Aorta (tissue), 5 donors: ENCODE results near the gene PALM2AKAP2. TPM values are rescaled to one million over a fixed set of nuclear protein-coding genes. Genes with fewer than 3 reads are reported as not detected.

ENCODE experiments used
- ATAC-seq: fragments of 200-7000 bp; cut with Tn5 transposase; one replicate; pipeline ENCODE4 v1.9.1; 2022; ENCODE audit warnings: moderate library complexity; ENCODE audit not compliant: low FRiP score
- DNase-seq, 2 donors: peaks; one replicate each; pipeline ENCODE4 v3.0.0-alpha.2; 2020
- H3K27ac ChIP-seq, 2 donors: one replicate each; pipeline ENCODE4 v1.5.1; 2013; ENCODE audit warnings: low read length in 2 of 2, mild to moderate bottlenecking in 2 of 2, moderate library complexity in 2 of 2, control low read depth in 1 of 2, inconsistent platforms in 1 of 2, low read depth in 1 of 2
- H3K27me3 ChIP-seq, 2 donors: one replicate each; pipeline ENCODE4 v1.6.1; 2013; ENCODE audit warnings: control low read depth in 1 of 2, low read length in 1 of 2, mild to moderate bottlenecking in 1 of 2, moderate library complexity in 1 of 2; ENCODE audit not compliant: insufficient read depth in 2 of 2, control insufficient read depth in 1 of 2
- H3K36me3 ChIP-seq, 2 donors: one replicate each; pipeline ENCODE4 v1.6.1; 2013; ENCODE audit warnings: control low read depth in 1 of 2, low read length in 1 of 2, mild to moderate bottlenecking in 1 of 2; ENCODE audit not compliant: insufficient read depth in 2 of 2, control insufficient read depth in 1 of 2
- H3K4me1 ChIP-seq, 2 donors: one replicate each; pipeline ENCODE4 v1.6.1; 2013; ENCODE audit warnings: low read length in 2 of 2, control low read depth in 1 of 2, mild to moderate bottlenecking in 1 of 2, moderate library complexity in 1 of 2; ENCODE audit not compliant: insufficient read depth in 2 of 2, control insufficient read depth in 1 of 2
- H3K4me3 ChIP-seq, 2 donors: one replicate each; pipeline ENCODE4 v1.5.1; 2013; ENCODE audit warnings: low read length in 2 of 2, control low read depth in 1 of 2, mild to moderate bottlenecking in 1 of 2
- H3K9me3 ChIP-seq: one replicate; pipeline ENCODE4 v1.6.1; 2013; ENCODE audit warnings: mild to moderate bottlenecking, low read length; ENCODE audit not compliant: control insufficient read depth
- WGBS, 2 donors: extraction: QIAGEN DNeasy Blood & Tissue Kit; methylation state at CpG; one replicate each; pipeline ENCODE4 v1.1.7; 2013; 5-methylcytosine and 5-hydroxymethylcytosine counted together
- intact Hi-C, 2 donors: fragments of 100-400 bp; cut with DNase I; formaldehyde crosslinking; loops; one replicate each; pipeline versions ENCODE4 v1.14.2 to v1.15.0; 2022
- polyA plus RNA-seq, 2 donors: library from polyadenylated mRNA; stranded (reverse); fragments of 200-250 nt; gene quantifications; one replicate each; pipeline ENCODE4 v1.2.3, GENCODE V29; 2013
- total RNA-seq, 2 donors: library from RNA; stranded (reverse); fragmentation: NEBNext Ultra II Directional; extraction: Animal tissue kit (Norgen Biotek cat#: 25700); gene quantifications; one replicate each; pipeline ENCODE4 v1.2.1, GENCODE V29; 2021
- donor health status: healthy with polysubstance abuse.
- donor health status: Bipolar disorder and iron deficiency.
- donor health status: DM: no; HTN: no; CAD: no.
- donor health status: DM: no; HTN: no; CAD: no.
- donor health status: DM: yes; HTN: yes; CAD: no.

The PALM2AKAP2 gene
- total and polyA plus RNA-seq, 4 donors = 4.5 to 155 (median 31.9) TPM

DNA sequence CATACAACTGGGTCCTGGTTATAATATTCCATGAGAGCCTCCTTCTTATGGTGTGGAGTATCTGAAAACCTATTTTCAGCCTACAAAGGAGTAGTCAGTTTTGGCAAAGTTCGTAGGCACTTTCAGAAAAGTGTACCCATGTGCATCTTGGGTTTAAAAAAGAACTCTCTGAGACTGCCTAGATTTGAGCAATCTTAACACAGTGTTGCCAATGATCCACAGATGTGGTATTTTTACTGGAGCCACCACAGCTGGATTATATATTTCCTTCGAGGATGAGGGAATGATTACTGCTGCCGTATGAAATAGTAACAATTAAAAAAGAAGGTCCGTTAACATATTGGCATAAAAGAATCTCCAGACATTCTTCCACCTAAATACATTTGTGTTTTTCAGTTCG lies 1.1 kb downstream of the PALM2AKAP2 start:
- Histone ChIP-seq H3K27me3 (no peaks in the 10 kb centered on the region), H3K4me3 (peak overlapping the region; percentile 83 to 98)
- DNase-seq = no peak

DNA sequence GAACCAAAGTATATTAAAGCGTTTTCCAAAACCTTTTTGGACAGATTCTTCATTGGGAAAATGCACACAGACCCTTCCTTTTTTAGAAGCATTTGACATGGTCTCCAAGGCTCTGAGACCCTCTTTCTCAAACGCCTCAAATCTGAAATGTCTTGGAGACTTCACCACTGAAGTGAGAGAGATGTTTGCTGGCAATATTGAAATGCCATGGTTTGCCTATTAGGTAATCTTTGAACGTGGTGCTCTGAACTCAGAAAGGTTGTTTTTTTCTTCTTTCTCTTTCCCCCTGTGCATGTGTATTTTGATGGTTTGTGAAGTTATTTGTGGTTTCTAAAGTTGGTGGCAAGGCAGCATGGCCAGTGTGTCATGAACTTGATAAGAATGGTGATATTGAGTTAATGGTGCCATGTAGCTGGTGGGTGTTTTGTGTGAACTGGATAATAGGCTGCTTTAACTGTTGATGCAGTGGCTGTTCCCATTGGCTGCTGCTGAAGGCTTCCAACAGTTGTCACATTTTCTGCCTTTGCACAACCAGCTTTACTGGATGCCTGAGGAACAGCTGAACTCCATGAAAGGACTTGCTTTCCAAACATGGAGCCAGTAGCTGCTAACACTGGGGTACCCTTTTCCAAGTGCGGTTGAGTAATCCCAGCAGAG lies 1.7 kb downstream of the PALM2AKAP2 start:
- ATAC-seq (peak; percentile 71), DNase-seq (no peak)
- Histone ChIP-seq H3K9me3 (no peaks in the 10 kb centered on the region), H3K36me3 (no peaks in the 10 kb centered on the region), H3K27me3 (no peaks in the 10 kb centered on the region), H3K4me1 (peaks cover 1 to 15% of the 10 kb centered on the region in 2 donors), H3K27ac (peak overlapping the region; percentile 23 to 32), H3K4me3 (peak overlapping the region; percentile 83 to 98)
- 3 to 6% methylated on average over 4 of the region's 4 CpGs for WGBS, 2 donors
- intact Hi-C loops = loop anchor here (5.0 kb wide), 2 partner anchors 36 to 74 kb away; no protein-coding TSS in a partner anchor

More for the DNA sequence above, 1.1 kb downstream of the PALM2AKAP2 start:
- Histone ChIP-seq H3K36me3 (no peaks in the 10 kb centered on the region), H3K4me1 (peaks cover 1 to 15% of the 10 kb centered on the region in 2 donors), H3K9me3 (no peaks in the 10 kb centered on the region), H3K27ac (peak overlapping the region; percentile 32 to 81)
- intact Hi-C loops = loop anchor here (5.0 kb wide), 2 partner anchors 36 to 74 kb away; no protein-coding TSS in a partner anchor
- 1 to 5% methylated on average over 5 of the region's 5 CpGs for WGBS, 2 donors
- no peak for ATAC-seq

DNA sequence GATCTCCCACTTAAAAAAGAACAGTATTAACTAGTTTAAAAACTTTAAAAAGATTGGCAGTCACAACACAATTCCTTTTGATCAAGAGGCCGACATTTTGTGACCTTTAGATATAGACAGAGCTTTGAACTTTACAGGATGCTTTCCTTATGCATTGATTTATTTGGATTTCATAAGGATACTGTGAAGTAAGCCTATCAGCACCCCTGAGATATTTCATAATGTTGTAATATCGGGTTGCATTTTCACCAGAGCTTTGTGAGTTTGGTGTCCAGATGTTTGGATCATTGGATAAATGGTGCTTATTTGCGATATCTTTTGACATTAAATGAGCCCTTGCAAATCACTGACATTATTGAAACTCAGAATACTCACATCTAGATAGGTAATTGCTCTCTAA lies 7.7 kb downstream of the PALM2AKAP2 start:
- H3K36me3 ChIP-seq = no peaks in the 10 kb centered on the region
- H3K27me3 ChIP-seq = peaks cover 0 to 2% of the 10 kb centered on the region in 2 donors
- DNase-seq = no peak
- H3K9me3 ChIP-seq = no peaks in the 10 kb centered on the region
- WGBS, 2 donors = 78 to 84% methylated on average over 3 of the region's 3 CpGs
- intact Hi-C loops = no loop called here
- ATAC-seq = no peak
- H3K4me1 ChIP-seq = peaks cover 17 to 34% of the 10 kb centered on the region in 2 donors
- H3K27ac ChIP-seq = no peak overlapping the region
- H3K4me3 ChIP-seq = no peak overlapping the region

- no peak for DNase-seq
- Histone ChIP-seq H3K4me1 (peaks cover 20 to 37% of the 10 kb centered on the region in 2 donors), H3K27me3 (peaks cover 0 to 2% of the 10 kb centered on the region in 2 donors), H3K36me3 (no peaks in the 10 kb centered on the region), H3K9me3 (no peaks in the 10 kb centered on the region), H3K27ac (no peak overlapping the region), H3K4me3 (no peak overlapping the region)
- ATAC-seq = no peak
- intact Hi-C loops = no loop called here
- WGBS, 2 donors = 56 to 63% methylated on average over 5 of the region's 5 CpGs
Observed at GRCh38 chr9:109789556-109789955, 9.6 kb downstream of the PALM2AKAP2 start.

- WGBS, 2 donors = 37 to 41% methylated on average over 3 of the region's 3 CpGs
- H3K27ac ChIP-seq = no peak overlapping the region
- ATAC-seq (no peak), DNase-seq (no peak)
- H3K9me3 ChIP-seq = no peaks in the 10 kb centered on the region
- peaks cover 23 to 33% of the 10 kb centered on the region in 2 donors for H3K4me1 ChIP-seq
- H3K36me3 ChIP-seq = no peaks in the 10 kb centered on the region
- intact Hi-C loops = no loop called here
- no peak overlapping the region for H3K4me3 ChIP-seq
- H3K27me3 ChIP-seq = peaks cover 0 to 2% of the 10 kb centered on the region in 2 donors
Observed at GRCh38 chr9:109789971-109790370, 10.0 kb downstream of the PALM2AKAP2 start.

- WGBS, 2 donors = 65 to 67% methylated on average over 6 of the region's 6 CpGs
- Histone ChIP-seq H3K27ac (peak overlapping the region; percentile 67 to 76), H3K4me1 (peaks cover 27 to 39% of the 10 kb centered on the region in 2 donors), H3K4me3 (peak overlapping the region in 1 of 2 donors; percentile 21), H3K36me3 (peaks cover 0 to 1% of the 10 kb centered on the region in 2 donors), H3K9me3 (no peaks in the 10 kb centered on the region), H3K27me3 (peaks cover 0 to 2% of the 10 kb centered on the region in 2 donors)
- intact Hi-C loops = no loop called here
- ATAC-seq (no peak), DNase-seq (no peak)
Observed at GRCh38 chr9:109791003-109791677, 11.1 kb downstream of the PALM2AKAP2 start.

DNA sequence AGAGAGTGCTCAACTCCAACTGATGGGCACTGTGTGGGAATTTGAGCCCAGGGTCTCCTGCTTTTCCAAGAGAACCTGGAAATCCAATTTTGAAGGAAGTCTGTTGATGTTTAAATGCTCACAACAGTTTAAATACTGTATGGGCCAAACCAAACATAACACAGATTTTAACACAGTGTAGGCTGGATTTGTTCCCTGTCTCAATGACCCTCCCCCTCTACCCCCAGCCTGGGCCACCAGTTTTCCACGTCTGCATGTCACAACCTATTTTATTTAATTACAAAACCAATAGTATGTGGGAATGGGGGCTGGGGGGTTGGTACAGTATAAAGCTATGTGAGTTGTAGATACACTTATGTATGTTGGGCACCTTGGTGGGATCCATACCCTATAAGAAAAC lies 11.7 kb downstream of the PALM2AKAP2 start:
- peaks cover 27 to 39% of the 10 kb centered on the region in 2 donors for H3K4me1 ChIP-seq
- WGBS, 2 donors = 0 to 1% methylated on average over 1 of the region's 1 CpG
- H3K27ac ChIP-seq = peak overlapping the region; percentile 67 to 72
- intact Hi-C loops = no loop called here
- no peak overlapping the region for H3K4me3 ChIP-seq
- DNase-seq (no peak), ATAC-seq (no peak)
- H3K36me3 ChIP-seq = peaks cover 0 to 1% of the 10 kb centered on the region in 2 donors
- H3K9me3 ChIP-seq = no peaks in the 10 kb centered on the region
- peaks cover 0 to 2% of the 10 kb centered on the region in 2 donors for H3K27me3 ChIP-seq

DNA sequence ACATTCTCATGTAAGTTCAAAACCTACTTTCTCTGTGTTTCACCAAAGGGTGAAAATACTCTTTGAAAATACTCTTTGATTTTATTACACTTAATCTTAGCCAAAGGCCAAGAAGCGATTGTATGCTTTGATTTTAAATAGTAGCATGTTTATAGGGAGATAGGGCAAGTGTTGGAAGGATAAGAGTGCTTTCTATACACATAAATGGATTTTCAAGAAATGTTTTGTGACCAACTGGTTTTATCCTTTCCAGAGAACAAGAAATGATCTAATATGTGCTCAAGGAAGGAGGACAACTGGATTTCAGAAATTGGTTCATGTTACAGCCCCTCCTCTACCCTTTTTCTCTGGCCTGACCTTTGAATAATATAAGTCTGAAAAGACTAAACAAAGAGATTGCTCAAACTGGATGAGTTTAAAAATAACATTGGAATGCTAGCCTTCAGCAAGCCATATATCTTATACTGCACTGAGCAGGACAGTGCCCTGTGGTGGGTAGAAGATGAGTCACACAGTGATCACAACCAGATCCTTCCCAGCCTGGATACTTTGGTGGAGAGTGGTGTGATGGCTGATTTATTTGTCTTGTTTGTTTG lies 13.1 kb downstream of the PALM2AKAP2 start:
- H3K4me3 ChIP-seq = no peak overlapping the region
- whole genome bisulfite sequencing, 2 donors = 6 to 10% methylated on average over 1 of the region's 1 CpG
- peaks cover 29 to 35% of the 10 kb centered on the region in 2 donors for H3K4me1 ChIP-seq
- peaks cover 0 to 1% of the 10 kb centered on the region in 2 donors for H3K36me3 ChIP-seq
- peaks cover 0 to 2% of the 10 kb centered on the region in 2 donors for H3K27me3 ChIP-seq
- H3K27ac ChIP-seq = peak overlapping the region; percentile 84 to 88
- intact Hi-C loops = no loop called here
- H3K9me3 ChIP-seq = no peaks in the 10 kb centered on the region
- DNase-seq = no peak
- peak; percentile 71 for ATAC-seq
